ENCODE measurements around the gene EVC. TPM values are rescaled to one million over a fixed set of nuclear protein-coding genes. Genes with fewer than 3 reads are reported as not detected.
A peak's percentile ranks its signal among the peaks of the same experiment; 100 is the strongest.

The EVC gene
- total RNA-seq = under 1 TPM in 1 of 2 experiments, not detected in 1; 0.17 TPM

- CTCF ChIA-PET = no interaction called here
- peak within 1 kb of the TSS; percentile 44 for H3K4me3 Mint-ChIP-seq
- H3K36me3 Mint-ChIP-seq (ENCODE audit: low read depth) = peaks cover 4% of the 10 kb centered on the region
- peaks cover 43% of the 10 kb centered on the region for H3K27me3 Mint-ChIP-seq (ENCODE audit: low read depth)
- H3K4me1 Mint-ChIP-seq (ENCODE audit: low read depth) = peaks cover 12% of the 10 kb centered on the region
- intact Hi-C loops (cut with micrococcal nuclease) = no loop called here
- DNase-seq = no peak
- H3K9me3 Mint-ChIP-seq = peaks cover 16% of the 10 kb centered on the region
- no peak within 1 kb of the TSS for H3K27ac Mint-ChIP-seq
These were observed at the start of gene EVC for GRCh38 chr4:5710961-5711478. TSS of gene EVC (plus strand) at chr4:5711201. CDS start at chr4:5711381, 180 bp downstream.

GRCh38 chr4:5661237-5661636 lies 49.8 kb upstream of the EVC start:
- H3K4me3 Mint-ChIP-seq = no peak overlapping the region
- CTCF ChIA-PET = no interaction called here

GRCh38 chr4:5662555-5662954 lies 48.4 kb upstream of the EVC start:
- Mint-ChIP-seq H3K9me3 (peaks cover 10% of the 10 kb centered on the region), H3K4me1 (ENCODE audit: low read depth) (no peaks in the 10 kb centered on the region), H3K36me3 (ENCODE audit: low read depth) (no peaks in the 10 kb centered on the region), H3K27me3 (ENCODE audit: low read depth) (no peaks in the 10 kb centered on the region), H3K27ac (no peak overlapping the region), H3K4me3 (no peak overlapping the region)
- CTCF ChIA-PET = no interaction called here
- DNase-seq = no peak
- intact Hi-C loops (cut with micrococcal nuclease) = no loop called here

More at GRCh38 chr4:5661237-5661636, 49.8 kb upstream of the EVC start:
- Mint-ChIP-seq H3K9me3 (peaks cover 8% of the 10 kb centered on the region), H3K4me1 (ENCODE audit: low read depth) (no peaks in the 10 kb centered on the region), H3K27ac (no peak overlapping the region), H3K27me3 (ENCODE audit: low read depth) (peaks cover 4% of the 10 kb centered on the region), H3K36me3 (ENCODE audit: low read depth) (no peaks in the 10 kb centered on the region)
- intact Hi-C loops (cut with micrococcal nuclease) = no loop called here
- DNase-seq = no peak

GRCh38 chr4:5664778-5665177 lies 46.2 kb upstream of the EVC start:
- Mint-ChIP-seq H3K36me3 (ENCODE audit: low read depth) (no peaks in the 10 kb centered on the region), H3K4me3 (no peak overlapping the region), H3K27ac (no peak overlapping the region), H3K27me3 (ENCODE audit: low read depth) (no peaks in the 10 kb centered on the region), H3K9me3 (peaks cover 10% of the 10 kb centered on the region), H3K4me1 (ENCODE audit: low read depth) (no peaks in the 10 kb centered on the region)
- intact Hi-C loops (cut with micrococcal nuclease) = no loop called here
- CTCF ChIA-PET = no interaction called here
- DNase-seq = no peak

GRCh38 chr4:5666741-5667140 lies 44.3 kb upstream of the EVC start:
- Mint-ChIP-seq H3K27me3 (ENCODE audit: low read depth) (no peaks in the 10 kb centered on the region), H3K27ac (no peak overlapping the region), H3K9me3 (peaks cover 7% of the 10 kb centered on the region), H3K36me3 (ENCODE audit: low read depth) (no peaks in the 10 kb centered on the region), H3K4me1 (ENCODE audit: low read depth) (no peaks in the 10 kb centered on the region), H3K4me3 (no peak overlapping the region)
- intact Hi-C loops (cut with micrococcal nuclease) = no loop called here
- no peak for DNase-seq
- CTCF ChIA-PET = interaction anchor here (0.7 kb wide), 1 partner anchor 84 kb away, joined by 4 read pairs; no protein-coding TSS in a partner anchor

- H3K27ac Mint-ChIP-seq = no peak overlapping the region
- no peak for DNase-seq
- CTCF ChIA-PET = no interaction called here
- intact Hi-C loops (cut with micrococcal nuclease) = no loop called here
- H3K27me3 Mint-ChIP-seq (ENCODE audit: low read depth) = peaks cover 3% of the 10 kb centered on the region
- no peak overlapping the region for H3K4me3 Mint-ChIP-seq
- no peaks in the 10 kb centered on the region for H3K4me1 Mint-ChIP-seq (ENCODE audit: low read depth)
- H3K36me3 Mint-ChIP-seq (ENCODE audit: low read depth) = no peaks in the 10 kb centered on the region
- H3K9me3 Mint-ChIP-seq = no peaks in the 10 kb centered on the region
These were observed 34.2 kb upstream of the EVC start for GRCh38 chr4:5676763-5677162.

GRCh38 chr4:5678977-5679376 lies 32.0 kb upstream of the EVC start:
- DNase-seq = no peak
- Mint-ChIP-seq H3K4me1 (ENCODE audit: low read depth) (no peaks in the 10 kb centered on the region), H3K4me3 (no peak overlapping the region), H3K36me3 (ENCODE audit: low read depth) (no peaks in the 10 kb centered on the region), H3K27ac (no peak overlapping the region), H3K27me3 (ENCODE audit: low read depth) (peaks cover 4% of the 10 kb centered on the region), H3K9me3 (no peaks in the 10 kb centered on the region)
- intact Hi-C loops (cut with micrococcal nuclease) = no loop called here
- CTCF ChIA-PET = interaction anchor here (0.6 kb wide), 1 partner anchor 648 kb away, joined by 4 read pairs; no protein-coding TSS in a partner anchor

- H3K27me3 Mint-ChIP-seq (ENCODE audit: low read depth) = peaks cover 2% of the 10 kb centered on the region
- no peaks in the 10 kb centered on the region for H3K9me3 Mint-ChIP-seq
These were observed 27.4 kb upstream of the EVC start for GRCh38 chr4:5683566-5683965.

GRCh38 chr4:5685296-5685695 lies 25.7 kb upstream of the EVC start:
- no peak overlapping the region for H3K4me3 Mint-ChIP-seq
- peaks cover 2% of the 10 kb centered on the region for H3K27me3 Mint-ChIP-seq (ENCODE audit: low read depth)
- CTCF ChIA-PET = no interaction called here
- H3K27ac Mint-ChIP-seq = no peak overlapping the region
- no peaks in the 10 kb centered on the region for H3K36me3 Mint-ChIP-seq (ENCODE audit: low read depth)
- intact Hi-C loops (cut with micrococcal nuclease) = no loop called here
- DNase-seq = no peak
- no peaks in the 10 kb centered on the region for H3K4me1 Mint-ChIP-seq (ENCODE audit: low read depth)
- no peaks in the 10 kb centered on the region for H3K9me3 Mint-ChIP-seq

More at GRCh38 chr4:5683566-5683965, 27.4 kb upstream of the EVC start:
- H3K4me3 Mint-ChIP-seq = no peak overlapping the region
- CTCF ChIA-PET = no interaction called here
- no peak for DNase-seq
- H3K36me3 Mint-ChIP-seq (ENCODE audit: low read depth) = no peaks in the 10 kb centered on the region
- no peaks in the 10 kb centered on the region for H3K4me1 Mint-ChIP-seq (ENCODE audit: low read depth)
- intact Hi-C loops (cut with micrococcal nuclease) = no loop called here
- no peak overlapping the region for H3K27ac Mint-ChIP-seq

- Mint-ChIP-seq H3K9me3 (no peaks in the 10 kb centered on the region), H3K36me3 (ENCODE audit: low read depth) (no peaks in the 10 kb centered on the region), H3K27ac (no peak overlapping the region), H3K27me3 (ENCODE audit: low read depth) (peaks cover 2% of the 10 kb centered on the region), H3K4me1 (ENCODE audit: low read depth) (no peaks in the 10 kb centered on the region), H3K4me3 (no peak overlapping the region)
- no peak for DNase-seq
- intact Hi-C loops (cut with micrococcal nuclease) = no loop called here
- CTCF ChIA-PET = no interaction called here
These were observed 24.7 kb upstream of the EVC start for GRCh38 chr4:5686338-5686737.

- no peak overlapping the region for H3K27ac Mint-ChIP-seq
- H3K9me3 Mint-ChIP-seq = no peaks in the 10 kb centered on the region
- CTCF ChIA-PET = no interaction called here
- no peak for DNase-seq
- no peak overlapping the region for H3K4me3 Mint-ChIP-seq
- no peaks in the 10 kb centered on the region for H3K27me3 Mint-ChIP-seq (ENCODE audit: low read depth)
- intact Hi-C loops (cut with micrococcal nuclease) = no loop called here
- no peaks in the 10 kb centered on the region for H3K36me3 Mint-ChIP-seq (ENCODE audit: low read depth)
- no peaks in the 10 kb centered on the region for H3K4me1 Mint-ChIP-seq (ENCODE audit: low read depth)
These were observed 21.9 kb upstream of the EVC start for GRCh38 chr4:5689065-5689464.

- H3K4me3 Mint-ChIP-seq = no peak overlapping the region
- no peaks in the 10 kb centered on the region for H3K27me3 Mint-ChIP-seq (ENCODE audit: low read depth)
- CTCF ChIA-PET = no interaction called here
- no peaks in the 10 kb centered on the region for H3K9me3 Mint-ChIP-seq
- intact Hi-C loops (cut with micrococcal nuclease) = no loop called here
- H3K27ac Mint-ChIP-seq = no peak overlapping the region
- no peak for DNase-seq
- no peaks in the 10 kb centered on the region for H3K36me3 Mint-ChIP-seq (ENCODE audit: low read depth)
- no peaks in the 10 kb centered on the region for H3K4me1 Mint-ChIP-seq (ENCODE audit: low read depth)
These were observed 19.4 kb upstream of the EVC start for GRCh38 chr4:5691491-5692132.

- CTCF ChIA-PET = no interaction called here
- no peak for DNase-seq
- intact Hi-C loops (cut with micrococcal nuclease) = no loop called here
- no peaks in the 10 kb centered on the region for H3K36me3 Mint-ChIP-seq (ENCODE audit: low read depth)
- no peak overlapping the region for H3K4me3 Mint-ChIP-seq
- H3K9me3 Mint-ChIP-seq = no peaks in the 10 kb centered on the region
- no peaks in the 10 kb centered on the region for H3K4me1 Mint-ChIP-seq (ENCODE audit: low read depth)
- H3K27ac Mint-ChIP-seq = no peak overlapping the region
- no peaks in the 10 kb centered on the region for H3K27me3 Mint-ChIP-seq (ENCODE audit: low read depth)
These were observed 17.1 kb upstream of the EVC start for GRCh38 chr4:5693871-5694270.

Data from activated naive CD4-positive, alpha-beta T cell treated with anti-CD3 and anti-CD28 coated beads for 36 hours (primary cell).